Measurements from ENCODE around the gene SGCD.

DNA sequence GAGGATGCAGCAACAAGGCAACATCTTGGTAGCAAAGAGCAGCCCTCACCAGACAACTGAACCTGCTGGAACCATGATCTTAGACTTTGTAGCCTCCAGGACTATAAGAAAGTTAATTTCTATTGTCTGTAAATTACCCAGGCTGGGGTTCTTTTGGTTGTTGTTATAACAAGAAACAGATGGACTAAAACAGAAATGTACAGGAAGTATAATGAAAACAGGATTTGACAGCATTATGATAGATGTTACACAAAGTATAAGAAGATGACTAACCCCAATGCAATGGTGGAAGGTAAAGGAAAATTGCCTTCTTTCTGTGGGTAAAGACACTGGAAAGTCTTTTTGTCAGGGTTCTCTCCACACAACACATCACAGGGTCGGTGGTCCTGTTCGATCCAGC lies 204.2 kb downstream of the SGCD start:
- TF ChIP-seq POLR2A (IDR thresholded peaks at IDR 0.05; ENCODE audit: low read depth, low read length) (no peak), POLR2AphosphoS5 (IDR thresholded peaks at IDR 0.05; ENCODE audit: low read depth, low read length) (no peak)

Data from GM12891 (cell line).